NCI-H345 (cell line): ENCODE data around the gene BCL7C.
"Not testable (repeated sequence)": the region's sequence is repeated elsewhere in the genome, so short reads cannot be mapped to it uniquely, and the experiment has no call there.

Experiments
- DNase-seq: peaks from one replicate; lab custom pipeline; 2025; lab: John Stamatoyannopoulos, UW

The BCL7C gene

GRCh38 chr16:30860729-30861128, 33.1 kb downstream of the BCL7C start:
- not testable (repeated sequence) for DNase-seq

GRCh38 chr16:30858829-30859423, 35.0 kb downstream of the BCL7C start:
- DNase-seq, result no peak

GRCh38 chr16:30858111-30858495, 35.8 kb downstream of the BCL7C start:
- no peak for DNase-seq

- no peak for DNase-seq
These were observed 40.1 kb downstream of the BCL7C start for GRCh38 chr16:30853758-30854157.

GRCh38 chr16:30850246-30850645, 43.6 kb downstream of the BCL7C start:
- DNase-seq, result no peak

GRCh38 chr16:30846649-30847402, 47.1 kb downstream of the BCL7C start:
- no peak for DNase-seq

GRCh38 chr16:30844671-30845449, 49.0 kb downstream of the BCL7C start:
- peak; percentile 86 for DNase-seq

- no peak for DNase-seq
These were observed 49.6 kb downstream of the BCL7C start for GRCh38 chr16:30844346-30844670.

- DNase-seq, result no peak
These were observed 50.4 kb downstream of the BCL7C start for GRCh38 chr16:30843501-30843900.

GRCh38 chr16:30842971-30843370, 50.9 kb downstream of the BCL7C start:
- DNase-seq, result no peak

GRCh38 chr16:30841332-30841731, 52.5 kb downstream of the BCL7C start:
- no peak for DNase-seq

GRCh38 chr16:30840611-30841010, 53.3 kb downstream of the BCL7C start:
- DNase-seq, result no peak

- no peak for DNase-seq
These were observed 54.2 kb downstream of the BCL7C start for GRCh38 chr16:30839523-30840227.

GRCh38 chr16:30838876-30839471, 54.9 kb downstream of the BCL7C start:
- no peak for DNase-seq

GRCh38 chr16:30837904-30838303, 56.0 kb downstream of the BCL7C start:
- DNase-seq, result no peak
